Pancreas (tissue), 10 donors: ENCODE results near the gene OR5B12. TPM values are rescaled to one million over a fixed set of nuclear protein-coding genes. Genes with fewer than 3 reads are reported as not detected.

Source experiments
- ATAC-seq, 4 donors: fragments of 200-7000 bp; cut with Tn5 transposase; one replicate each; pipeline versions ENCODE4 v1.8.0 to v1.9.1; 2020; ENCODE audit warnings: mild to moderate bottlenecking in 4 of 4, moderate library complexity in 4 of 4
- DNase-seq, 6 donors: peaks; one replicate each; pipeline ENCODE4 v3.0.0-alpha.2; 2020
- FAIRE-seq: peaks from 2 replicates; lab custom pipeline; 2012; peaks lifted over from hg19 to GRCh38; lab: Jason Lieb, UNC
- H3K27ac ChIP-seq, 4 donors: fragments of 200-600 bp; sonication (generic); 1 replicate in 3 of 4; 2 replicates in 1 of 4; pipeline versions ENCODE4 v1.5.0 to v1.8.0; 2020
- H3K27me3 ChIP-seq, 4 donors: fragments of 200-600 bp; one replicate each; pipeline ENCODE4 v1.8.0; 2021
- H3K36me3 ChIP-seq, 3 donors: fragments of 200-600 bp; sonication (generic) in 1 of 3; one replicate each; pipeline versions ENCODE4 v1.5.0 to v1.8.0; 2020 to 2021
- H3K4me1 ChIP-seq, 3 donors: fragments of 200-600 bp; one replicate each; pipeline ENCODE4 v1.8.0; 2021
- H3K4me3 ChIP-seq, 4 donors: fragments of 200-600 bp; sonication (generic) in 2 of 4; one replicate each; pipeline versions ENCODE4 v1.5.0 to v1.8.0; 2020 to 2021
- H3K9me3 ChIP-seq, 4 donors: fragments of 200-600 bp; one replicate each; pipeline ENCODE4 v1.8.0; 2021
- WGBS, 2 donors: extraction: QIAGEN DNeasy Blood & Tissue Kit; methylation state at CpG; one replicate each; pipeline ENCODE4 v1.1.7; 2013; 5-methylcytosine and 5-hydroxymethylcytosine counted together
- intact Hi-C, 3 donors: fragments of 100-400 bp; cut with DNase I; formaldehyde crosslinking; loops; one replicate each; pipeline versions ENCODE4 v1.11.1 to v1.14.2; 2022
- polyA plus RNA-seq, 2 donors: library from polyadenylated mRNA; stranded (reverse); fragments of 200-250 nt; gene quantifications; one replicate each; pipeline ENCODE4 v1.2.3, GENCODE V29; 2013
- total RNA-seq, 6 donors: library from RNA; stranded (reverse); fragmentation: NEBNext Ultra II Directional in 4 of 6; extraction: Animal tissue kit (Norgen Biotek cat#: 25700) in 4 of 6; gene quantifications; one replicate each; pipeline versions ENCODE4 v1.2.1 to v1.2.4, GENCODE V29; 2021 to 2023
- TF ChIP-seq, protein P1 (sequence below), 4 donors: fragments of 200-600 bp; sonication (generic) in 3 of 4; IDR thresholded peaks; one replicate each; pipeline versions ENCODE4 v1.5.0 to v1.8.0; 2021; ENCODE audit warnings: antibody characterized with exemption in 4 of 4
- donor health status: healthy with polysubstance abuse.
- donor health status: DM: no; HTN: no; CAD: no; lungs with moderate emphysema.
- donor health status: DM: no; HTN: no; CAD: no.
- donor health status: control.
- donor health status: control.
- donor health status: Bipolar disorder and iron deficiency.
- donor health status: DM: yes; HTN: yes; CAD: no.
- donor health status: DM: no; HTN: no; CAD: no.
- donor health status: DM: no; HTN: no; CAD: no.
- donor health status: DM: yes; HTN: yes; CAD: no.

Gene OR5B12
- total RNA-seq (not detected), polyA plus RNA-seq (not detected)

DNA sequence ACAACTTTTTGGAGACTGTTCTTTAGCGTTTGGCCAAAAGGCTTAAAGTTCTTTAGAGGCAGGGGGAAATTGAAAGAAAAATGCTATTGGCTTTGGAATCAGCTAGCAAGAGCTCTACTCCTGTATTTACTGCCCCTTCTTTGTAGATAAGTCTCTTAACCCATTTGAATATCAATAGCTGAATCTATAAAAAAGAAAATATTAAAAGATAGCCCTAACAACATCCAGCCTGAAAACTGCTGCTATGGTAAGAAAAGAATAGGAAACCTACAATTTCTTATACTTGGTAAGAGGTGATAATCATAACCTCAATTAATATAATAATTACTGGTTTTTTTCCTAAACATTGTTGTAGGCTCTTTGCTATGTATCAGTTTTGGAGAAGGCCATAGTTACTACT is at the start of gene OR5B12:
OR5B12 (minus strand) TSS at position 101 of the 400 bp plus-strand sequence. CDS start 2,085 bp downstream, outside the sequence.
- 60 to 71% methylated on average over 1 of the region's 1 CpG for WGBS, 2 donors
- intact Hi-C loops = no loop called here
- no peak within 1 kb of the TSS for H3K4me3 ChIP-seq
- no peaks in the 10 kb centered on the region for H3K9me3 ChIP-seq
- H3K36me3 ChIP-seq = no peaks in the 10 kb centered on the region
- H3K27me3 ChIP-seq = no peaks in the 10 kb centered on the region
- TF ChIP-seq, protein P1, sequence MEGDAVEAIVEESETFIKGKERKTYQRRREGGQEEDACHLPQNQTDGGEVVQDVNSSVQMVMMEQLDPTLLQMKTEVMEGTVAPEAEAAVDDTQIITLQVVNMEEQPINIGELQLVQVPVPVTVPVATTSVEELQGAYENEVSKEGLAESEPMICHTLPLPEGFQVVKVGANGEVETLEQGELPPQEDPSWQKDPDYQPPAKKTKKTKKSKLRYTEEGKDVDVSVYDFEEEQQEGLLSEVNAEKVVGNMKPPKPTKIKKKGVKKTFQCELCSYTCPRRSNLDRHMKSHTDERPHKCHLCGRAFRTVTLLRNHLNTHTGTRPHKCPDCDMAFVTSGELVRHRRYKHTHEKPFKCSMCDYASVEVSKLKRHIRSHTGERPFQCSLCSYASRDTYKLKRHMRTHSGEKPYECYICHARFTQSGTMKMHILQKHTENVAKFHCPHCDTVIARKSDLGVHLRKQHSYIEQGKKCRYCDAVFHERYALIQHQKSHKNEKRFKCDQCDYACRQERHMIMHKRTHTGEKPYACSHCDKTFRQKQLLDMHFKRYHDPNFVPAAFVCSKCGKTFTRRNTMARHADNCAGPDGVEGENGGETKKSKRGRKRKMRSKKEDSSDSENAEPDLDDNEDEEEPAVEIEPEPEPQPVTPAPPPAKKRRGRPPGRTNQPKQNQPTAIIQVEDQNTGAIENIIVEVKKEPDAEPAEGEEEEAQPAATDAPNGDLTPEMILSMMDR (IDR thresholded peaks at IDR 0.05) = no peak
- H3K27ac ChIP-seq = no peak within 1 kb of the TSS
- no peaks in the 10 kb centered on the region for H3K4me1 ChIP-seq
- no peak for DNase-seq
- FAIRE-seq = no peak
- ATAC-seq = no peak

DNA sequence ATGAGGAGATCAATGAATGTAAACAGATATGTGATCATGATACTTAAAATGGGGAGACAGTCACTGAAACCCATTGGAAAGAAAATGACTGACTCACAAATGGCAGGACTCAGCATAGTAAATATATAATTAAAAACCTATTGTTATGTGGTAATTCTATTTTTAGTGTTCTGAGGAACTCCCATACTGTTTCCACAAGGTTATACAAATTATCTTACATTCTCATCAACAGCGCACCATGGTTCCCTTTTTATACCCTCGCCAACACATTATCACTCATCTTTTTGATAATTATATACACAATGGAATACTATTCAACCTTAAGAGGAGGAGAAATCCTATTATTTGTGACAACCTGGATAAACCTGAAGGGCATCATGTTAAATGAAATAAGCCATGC is 48.8 kb upstream of the OR5B12 start:
- 63 to 69% methylated on average over 2 of the region's 2 CpGs for WGBS, 2 donors
- no peak for ATAC-seq
- FAIRE-seq = no peak
- H3K4me3 ChIP-seq = no peak overlapping the region
- TF ChIP-seq, protein P1 (IDR thresholded peaks at IDR 0.05) = no peak
- no peaks in the 10 kb centered on the region for H3K4me1 ChIP-seq
- no peaks in the 10 kb centered on the region for H3K27me3 ChIP-seq
- no peak overlapping the region for H3K27ac ChIP-seq
- DNase-seq = no peak
- H3K9me3 ChIP-seq = no peaks in the 10 kb centered on the region
- intact Hi-C loops = no loop called here
- H3K36me3 ChIP-seq = no peaks in the 10 kb centered on the region

DNA sequence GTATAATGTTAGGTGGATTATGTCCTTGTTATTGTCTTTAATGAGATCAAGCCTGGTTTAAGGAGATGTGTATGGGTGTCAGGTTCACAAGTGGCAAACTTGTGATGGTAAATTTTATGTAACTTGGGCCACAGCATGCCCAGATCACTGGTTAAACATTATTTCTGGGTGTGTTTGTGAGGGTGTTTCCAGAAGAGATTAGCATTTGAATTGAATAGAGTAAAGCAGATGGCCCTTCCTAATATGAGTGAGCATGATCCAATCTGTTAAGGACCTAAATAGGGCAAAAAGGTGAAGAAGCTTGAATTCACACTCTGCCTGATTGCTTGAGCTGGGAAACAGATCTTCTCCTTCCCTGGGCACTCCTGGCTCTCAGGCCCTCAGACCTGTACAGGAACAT is 45.1 kb upstream of the OR5B12 start:
- Histone ChIP-seq H3K4me1 (no peaks in the 10 kb centered on the region), H3K27ac (no peak overlapping the region), H3K4me3 (no peak overlapping the region), H3K36me3 (no peaks in the 10 kb centered on the region), H3K27me3 (no peaks in the 10 kb centered on the region), H3K9me3 (no peaks in the 10 kb centered on the region)
- FAIRE-seq (no peak), DNase-seq (no peak), ATAC-seq (no peak)
- intact Hi-C loops = no loop called here
- TF ChIP-seq, protein P1 (IDR thresholded peaks at IDR 0.05) = no peak

DNA sequence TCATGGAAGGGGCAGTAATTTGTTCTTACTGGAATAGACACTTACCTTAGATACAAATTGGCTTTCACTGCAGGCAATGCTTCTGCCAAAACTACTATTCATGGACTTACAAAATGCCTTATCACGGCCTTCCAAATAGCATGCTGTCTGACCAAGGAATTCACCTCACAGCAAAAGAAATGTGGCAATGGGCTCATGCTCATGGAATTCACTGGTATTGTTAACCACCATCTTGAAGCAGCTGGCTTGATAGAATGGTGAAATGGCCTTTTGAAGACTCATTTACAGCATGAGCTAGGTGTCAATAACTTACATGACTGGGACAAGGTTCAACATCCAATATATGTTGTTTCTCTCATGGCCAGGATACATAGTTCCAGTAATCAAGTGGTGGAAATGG is 43.9 kb upstream of the OR5B12 start:
- 81 to 100% methylated on average over 1 of the region's 1 CpG for WGBS, 2 donors
- no peaks in the 10 kb centered on the region for H3K4me1 ChIP-seq
- FAIRE-seq (no peak), DNase-seq (no peak), ATAC-seq (no peak)
- TF ChIP-seq, protein P1 (IDR thresholded peaks at IDR 0.05) = no peak
- intact Hi-C loops = no loop called here
- H3K27me3 ChIP-seq = no peaks in the 10 kb centered on the region
- no peaks in the 10 kb centered on the region for H3K9me3 ChIP-seq
- no peak overlapping the region for H3K27ac ChIP-seq
- no peaks in the 10 kb centered on the region for H3K36me3 ChIP-seq
- H3K4me3 ChIP-seq = no peak overlapping the region

DNA sequence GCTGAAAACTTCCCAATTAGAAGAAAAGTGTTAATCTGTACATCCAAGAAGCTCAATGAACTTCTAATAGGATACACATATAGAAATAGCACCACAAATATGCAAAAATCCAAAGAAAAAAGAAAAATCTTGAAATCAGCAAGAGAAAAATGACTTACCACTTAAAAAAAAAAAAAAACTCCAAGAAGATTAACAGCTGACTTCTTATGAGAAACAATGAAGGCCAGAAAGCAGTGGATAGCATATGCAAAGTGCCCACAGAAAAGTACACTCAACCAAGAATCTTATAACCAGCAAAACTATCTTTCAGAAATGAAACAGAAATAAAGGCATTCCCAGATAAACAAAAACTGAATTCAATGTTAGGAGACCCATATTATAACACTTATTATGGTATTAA is 29.9 kb upstream of the OR5B12 start:
- H3K4me3 ChIP-seq = no peak overlapping the region
- H3K27ac ChIP-seq = no peak overlapping the region
- TF ChIP-seq, protein P1 (IDR thresholded peaks at IDR 0.05) = no peak
- no peak for DNase-seq
- no peaks in the 10 kb centered on the region for H3K4me1 ChIP-seq
- no peaks in the 10 kb centered on the region for H3K9me3 ChIP-seq
- intact Hi-C loops = no loop called here
- no peaks in the 10 kb centered on the region for H3K36me3 ChIP-seq
- no peak for FAIRE-seq
- no peaks in the 10 kb centered on the region for H3K27me3 ChIP-seq
- ATAC-seq = no peak
